OCI-M1 (cell line): ENCODE data around the gene TMEM117.

Source experiments
- DNase-seq: peaks from one replicate; lab custom pipeline; 2025; lab: John Stamatoyannopoulos, UW

TMEM117 gene

DNA sequence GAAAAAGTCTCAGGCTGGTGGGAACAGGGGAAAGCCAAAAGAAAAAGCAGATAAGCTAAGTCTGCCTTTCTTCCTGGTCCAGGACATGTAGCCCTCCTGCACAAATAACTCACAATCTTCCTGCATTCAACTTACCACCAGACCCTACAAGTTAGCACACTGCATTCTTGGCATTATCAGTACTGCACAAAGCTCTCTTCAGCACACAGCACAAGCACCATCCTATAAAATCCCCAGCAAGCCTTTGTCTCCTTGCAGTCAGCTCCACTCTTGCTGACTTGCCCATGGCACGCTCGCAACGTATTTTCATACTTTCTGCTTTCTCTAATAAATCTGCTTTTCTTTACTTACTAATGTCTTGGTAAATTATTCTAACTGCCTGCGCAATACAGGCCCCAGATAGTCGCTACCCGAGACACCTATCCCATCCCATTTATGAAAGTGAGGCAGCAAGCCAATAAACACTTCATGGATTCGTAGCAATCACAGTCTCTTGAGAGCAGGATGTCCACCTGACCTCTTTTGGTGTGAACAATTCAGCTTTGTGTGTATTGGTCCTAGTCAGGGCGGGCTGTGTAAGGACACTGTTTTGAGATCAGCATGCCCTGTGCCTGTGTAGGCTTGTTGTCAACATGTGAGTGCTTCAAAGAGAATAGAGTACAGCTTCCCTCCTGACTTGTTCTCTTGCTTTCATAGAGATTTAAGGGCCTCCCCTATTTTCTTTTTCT is 49.0 kb downstream of the TMEM117 start:
- DNase-seq: no peak

DNA sequence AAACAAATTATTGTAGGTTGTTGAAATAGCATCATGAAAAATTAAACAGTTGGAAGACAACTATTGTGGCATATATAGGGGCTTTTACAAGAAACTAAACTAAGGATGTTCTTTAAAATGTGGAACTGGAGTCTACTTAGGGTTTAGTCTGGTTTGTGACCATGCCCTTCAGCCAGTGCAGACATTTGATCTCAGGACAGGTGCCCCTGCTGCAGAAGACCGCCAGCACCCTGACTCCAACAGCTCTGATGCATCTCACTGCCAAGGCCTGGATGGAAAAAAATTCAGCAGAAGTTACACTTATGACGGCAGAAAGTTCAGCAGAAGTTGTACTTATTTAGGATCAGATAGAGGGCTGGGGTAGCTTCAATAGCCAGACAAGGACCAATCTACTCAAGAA is 51.5 kb downstream of the TMEM117 start:
- DNase-seq: no peak

DNA sequence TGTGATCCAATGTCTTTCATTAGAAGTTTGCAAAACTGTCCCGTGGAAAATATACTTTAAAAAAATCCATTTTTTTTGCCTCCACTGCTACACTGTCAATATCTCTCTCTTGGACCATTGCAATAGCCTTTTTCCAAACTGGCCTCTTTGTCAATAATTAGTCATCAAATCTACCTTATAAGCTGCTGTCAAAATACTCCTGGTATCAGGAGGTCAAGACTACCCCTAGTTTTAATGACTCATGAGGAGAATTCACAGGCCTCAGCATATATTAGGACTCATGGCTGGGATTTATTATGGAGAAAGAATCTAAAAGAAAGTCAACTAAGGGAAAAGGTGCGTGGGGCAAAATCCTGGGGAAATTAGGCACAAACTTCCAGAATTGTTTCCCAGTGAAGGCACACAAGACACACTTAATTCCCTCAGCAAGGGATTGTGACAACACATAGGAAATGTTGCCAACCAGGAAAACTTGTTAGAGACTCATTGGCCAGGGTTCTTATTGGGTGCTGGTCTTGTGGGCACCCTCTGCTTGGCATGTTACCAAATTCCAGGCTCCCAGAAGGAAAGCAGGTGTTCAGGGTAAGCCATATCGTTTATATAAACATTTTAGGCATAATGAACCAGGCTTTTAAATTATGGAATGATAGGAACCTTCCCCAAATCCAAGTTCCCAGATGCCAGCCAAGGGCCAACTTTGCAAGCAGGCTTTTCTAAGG is 56.1 kb downstream of the TMEM117 start:
- DNase-seq: no peak

DNA sequence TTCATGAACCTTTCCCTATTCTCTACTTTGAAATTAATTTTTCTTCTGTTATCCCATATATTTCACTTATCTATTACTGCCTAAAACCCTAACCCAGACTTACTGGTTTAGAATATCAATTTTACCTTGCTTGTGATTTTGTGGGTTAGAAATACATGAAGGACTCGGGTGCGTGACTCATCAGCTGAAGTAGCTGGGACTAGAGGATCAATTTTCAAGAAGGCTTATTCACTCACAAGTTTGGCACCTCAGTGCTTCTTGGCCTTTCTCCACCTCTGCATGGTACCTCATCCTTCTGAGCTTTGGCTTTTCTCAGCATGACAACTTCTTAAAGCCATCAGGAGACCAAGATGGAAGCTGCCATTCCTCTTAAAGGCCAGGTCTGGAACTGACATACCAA is 57.8 kb downstream of the TMEM117 start:
- DNase-seq: no peak

DNA sequence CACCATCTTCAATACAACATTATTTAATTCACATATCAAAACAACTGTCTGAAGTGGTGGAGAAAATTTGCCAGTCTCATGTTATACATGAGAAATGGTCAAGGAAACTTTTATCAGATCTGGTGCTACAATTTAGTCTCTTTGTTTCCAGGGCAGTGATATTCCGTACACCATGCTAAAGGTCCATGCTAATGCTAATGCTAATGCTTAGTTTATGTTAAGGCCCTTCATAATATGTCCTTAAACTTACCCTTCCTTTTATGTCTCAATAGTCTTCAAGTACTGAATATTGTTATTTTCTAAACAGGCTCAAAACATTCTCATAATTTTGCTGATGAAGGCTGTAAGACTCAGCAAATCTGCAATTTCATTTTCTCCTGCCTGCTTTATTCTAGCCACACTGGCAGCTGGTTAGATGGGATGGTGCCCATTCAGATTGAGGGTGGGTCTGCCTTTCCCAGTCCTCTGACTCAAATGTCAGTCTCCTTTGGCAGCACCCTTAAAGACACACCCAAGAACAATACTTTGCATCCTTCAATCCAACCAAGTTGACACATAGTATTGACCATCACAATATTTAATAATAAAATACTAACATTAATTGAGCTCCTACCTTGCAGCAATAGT is 59.8 kb downstream of the TMEM117 start:
- no peak for DNase-seq

DNA sequence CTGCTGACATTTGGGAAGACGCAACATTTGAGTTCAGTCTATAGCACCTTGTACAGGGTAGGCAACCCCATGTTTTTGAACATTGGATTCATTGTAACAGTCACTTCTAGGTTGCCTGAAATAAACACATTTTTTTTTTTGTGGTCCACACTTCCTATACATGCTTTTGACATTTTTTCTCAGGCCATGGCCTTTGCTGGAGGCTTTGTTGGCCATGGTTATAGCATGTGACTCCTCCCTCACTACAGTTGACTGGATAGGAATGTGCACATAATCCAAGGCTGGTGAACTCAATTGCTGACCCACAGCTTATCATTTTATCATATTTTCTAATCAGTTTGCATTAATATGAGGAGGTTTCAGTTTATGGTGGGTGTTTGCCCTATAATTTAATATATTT is 60.6 kb downstream of the TMEM117 start:
- DNase-seq: no peak

DNA sequence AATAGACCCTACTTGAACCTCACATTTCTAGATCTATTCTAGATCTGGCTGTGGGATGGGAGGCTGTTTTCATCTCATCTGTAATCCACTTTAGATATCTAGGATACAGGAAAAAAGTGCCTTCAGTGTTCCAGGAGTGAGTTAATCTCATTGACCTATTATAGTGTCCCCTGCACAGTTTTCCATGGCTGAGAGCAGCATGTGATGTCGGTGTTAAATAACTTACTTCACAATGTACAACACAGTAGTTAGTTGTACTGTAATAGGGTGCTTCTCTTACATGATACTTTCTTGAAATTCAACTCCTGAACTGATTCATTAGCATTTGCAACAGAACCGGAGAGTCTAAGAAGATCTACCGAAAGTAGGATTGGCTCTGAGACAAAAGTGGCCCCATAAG is 62.6 kb downstream of the TMEM117 start:
- DNase-seq: no peak

DNA sequence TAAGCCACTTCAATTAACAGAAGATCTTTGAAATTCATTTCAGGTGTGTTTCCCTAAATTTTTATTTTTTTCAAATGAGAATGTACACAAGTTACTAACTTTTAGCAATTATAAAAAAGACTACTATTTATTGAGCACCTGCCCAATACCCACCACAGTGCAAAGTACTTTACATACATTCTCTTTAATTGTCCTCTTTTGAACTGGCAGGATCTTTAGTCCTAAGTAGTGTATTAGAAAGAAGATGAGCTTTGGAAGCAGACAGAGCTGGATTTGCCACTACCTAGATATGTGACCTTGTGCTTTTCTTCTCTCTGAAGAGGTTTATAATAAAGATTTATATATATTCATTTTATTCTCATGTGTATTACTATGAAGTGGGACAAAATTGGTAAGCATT is 63.7 kb downstream of the TMEM117 start:
- DNase-seq: no peak

DNA sequence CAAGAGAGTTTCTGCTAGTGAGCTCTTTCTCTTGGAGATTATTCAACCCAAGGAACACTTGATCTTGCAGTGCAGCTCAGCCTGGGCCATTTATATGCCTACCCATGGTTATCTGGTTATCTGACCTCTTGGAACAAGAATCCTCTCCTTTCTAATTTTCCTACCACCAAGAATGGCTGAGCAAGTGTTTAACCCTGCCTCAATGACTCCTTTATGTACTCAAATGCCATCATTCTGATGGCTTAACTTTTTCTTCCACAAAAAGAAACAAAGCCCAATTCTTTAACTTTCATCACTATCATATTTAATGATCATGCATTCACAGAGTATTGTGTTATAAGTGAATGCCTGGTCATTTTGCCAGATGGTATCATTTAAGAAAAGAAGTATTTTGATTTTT is 67.8 kb downstream of the TMEM117 start:
- no peak for DNase-seq

DNA sequence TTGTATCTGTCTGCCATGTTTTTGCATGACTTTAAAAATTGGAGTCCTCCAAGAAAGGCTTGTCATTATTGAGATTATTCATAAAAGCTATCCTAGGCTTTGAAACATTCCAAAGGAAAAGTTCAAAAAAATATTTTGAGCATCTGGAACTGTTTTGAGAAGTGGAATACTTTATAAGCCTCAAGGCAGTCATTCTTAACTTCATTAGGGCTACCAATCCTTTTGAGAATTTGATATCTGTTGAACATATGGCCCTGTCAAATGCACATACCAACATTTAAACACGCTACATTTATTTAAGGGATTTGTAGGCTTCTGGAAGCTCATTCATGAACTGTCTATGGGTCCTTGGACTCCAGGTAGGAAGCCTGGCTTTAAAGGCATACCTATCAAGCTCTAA is 77.0 kb downstream of the TMEM117 start:
- DNase-seq: no peak

DNA sequence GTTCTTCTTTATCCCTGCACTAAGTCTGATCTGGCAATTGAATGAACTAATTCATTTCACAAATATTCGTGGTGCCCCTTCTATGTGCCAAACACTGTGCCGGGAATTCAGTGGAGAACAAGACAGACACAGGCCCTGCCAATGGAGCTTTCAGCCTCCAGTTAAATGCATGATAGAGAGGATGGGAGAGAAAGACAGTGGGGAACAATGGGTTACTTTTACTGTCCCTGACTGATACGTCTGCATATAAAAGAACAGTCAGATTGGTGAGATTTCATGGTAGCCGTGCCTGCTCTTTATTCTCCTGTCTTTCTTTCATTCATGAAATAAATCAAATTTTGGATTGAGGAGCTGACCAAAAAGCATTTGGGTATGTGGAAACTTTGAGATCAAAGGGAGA is 78.5 kb downstream of the TMEM117 start:
- DNase-seq: no peak

DNA sequence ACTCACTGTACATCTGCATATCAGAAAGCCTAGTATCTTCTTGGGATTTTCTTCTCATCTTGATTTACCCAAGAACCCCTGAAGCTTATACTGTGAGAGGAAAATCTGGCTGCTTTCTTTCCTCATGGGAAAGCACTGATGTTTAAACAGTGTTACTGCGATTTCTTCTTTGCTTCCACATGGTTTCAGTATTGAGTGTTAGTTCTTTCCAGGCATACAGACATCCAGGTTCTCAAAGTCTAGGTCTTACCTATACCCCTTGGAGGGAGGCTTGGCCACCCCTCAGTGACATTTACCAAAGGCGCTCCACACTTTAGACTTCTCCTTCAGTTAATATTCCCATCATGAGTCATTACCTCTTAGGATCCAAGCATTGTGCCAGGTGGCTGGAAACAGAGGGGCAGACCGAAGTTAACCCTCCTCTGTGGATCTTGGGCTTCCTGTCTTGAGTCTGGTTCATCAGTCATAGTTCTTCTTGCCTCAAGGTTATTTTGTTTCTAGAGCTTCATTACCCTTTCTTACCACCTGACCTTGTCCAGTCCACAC is 79.1 kb downstream of the TMEM117 start:
- peak; percentile 7 for DNase-seq

DNA sequence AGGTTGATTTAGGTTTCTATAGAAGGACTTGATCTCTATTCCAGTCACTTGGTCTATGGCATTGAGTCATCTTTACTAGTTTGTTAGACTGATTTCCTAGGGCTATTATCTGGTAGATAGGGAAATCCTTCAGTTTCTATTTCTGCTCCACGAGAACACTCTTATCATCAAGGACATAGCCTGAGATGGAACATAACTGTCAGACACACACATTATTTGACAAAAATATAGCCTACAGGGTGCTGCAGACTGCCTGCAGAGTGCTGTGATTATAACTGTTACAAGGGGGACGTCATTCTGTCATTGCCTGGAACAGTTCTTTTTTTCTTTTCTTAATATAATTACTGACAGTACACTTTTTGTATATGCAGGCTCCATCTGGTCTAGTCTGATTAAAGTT is 82.0 kb downstream of the TMEM117 start:
- peak; percentile 73 for DNase-seq

DNA sequence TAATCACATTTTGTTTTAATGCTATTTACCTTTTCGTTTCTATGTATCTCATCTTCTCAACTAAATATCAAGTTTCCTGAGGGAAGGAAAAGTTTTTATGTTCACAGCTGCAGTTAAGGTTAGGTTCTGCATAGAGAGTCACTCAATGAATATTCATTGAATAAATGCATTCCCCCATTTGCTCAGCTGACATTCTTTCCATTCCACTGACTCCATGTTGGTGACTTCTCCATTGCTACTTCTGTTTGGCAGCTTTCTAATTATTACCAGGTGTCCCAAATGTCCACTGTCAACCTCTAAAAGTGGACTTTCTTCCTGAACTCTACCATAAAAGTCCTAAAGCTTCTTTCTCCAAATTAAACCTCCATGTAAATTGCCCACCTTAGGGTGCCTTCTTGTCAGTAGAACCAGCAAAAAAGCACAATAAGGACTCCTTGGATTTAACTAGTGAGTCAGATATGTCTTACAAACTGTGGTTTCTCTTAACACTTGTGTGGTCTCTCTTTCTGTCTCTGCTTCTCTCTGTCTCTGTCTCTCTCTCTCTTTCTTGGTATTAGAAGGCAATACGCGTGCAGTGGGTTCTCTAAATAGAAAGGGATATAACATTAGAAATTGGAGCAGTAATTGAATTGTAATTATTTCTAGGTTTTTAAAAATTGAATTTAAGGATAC is 85.9 kb downstream of the TMEM117 start:
- peak; percentile 59 for DNase-seq

DNA sequence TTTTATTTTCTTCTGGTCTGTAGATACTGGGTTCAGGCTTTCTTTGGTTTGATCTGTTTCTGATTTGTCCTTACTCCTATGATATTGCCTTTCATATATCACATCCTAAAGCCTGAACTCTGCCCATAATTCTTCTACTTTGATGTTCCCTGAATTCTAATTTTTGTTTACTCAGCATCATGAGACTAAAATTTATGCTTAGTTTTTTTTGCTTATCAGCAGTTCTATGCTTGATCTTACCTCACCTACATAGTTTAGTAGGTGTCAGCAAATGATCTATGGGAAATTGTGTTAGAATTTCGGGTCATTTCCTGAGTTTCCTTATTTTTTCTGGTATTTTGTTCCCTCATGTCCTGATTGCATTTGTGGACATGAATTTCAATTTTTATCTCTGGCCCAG is 94.2 kb downstream of the TMEM117 start:
- DNase-seq: no peak

DNA sequence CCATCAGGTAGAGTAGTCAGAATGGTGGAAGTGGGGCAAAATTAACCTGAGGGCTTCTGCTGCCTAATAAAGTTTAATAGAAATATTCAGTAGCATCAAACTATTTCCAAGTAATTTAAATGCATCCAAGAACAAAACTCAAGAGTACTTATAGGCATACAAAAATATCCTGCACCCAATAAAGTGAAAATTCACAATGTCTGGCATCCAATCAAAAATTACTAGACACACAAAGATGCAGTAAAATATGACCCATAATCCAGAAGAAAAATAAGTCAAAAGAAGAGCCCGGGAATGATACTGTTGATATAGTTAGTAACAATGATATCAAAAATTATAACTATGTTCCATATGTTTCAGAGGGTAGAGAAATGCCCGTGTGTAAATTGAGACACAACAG is 95.3 kb downstream of the TMEM117 start:
- DNase-seq: no peak

DNA sequence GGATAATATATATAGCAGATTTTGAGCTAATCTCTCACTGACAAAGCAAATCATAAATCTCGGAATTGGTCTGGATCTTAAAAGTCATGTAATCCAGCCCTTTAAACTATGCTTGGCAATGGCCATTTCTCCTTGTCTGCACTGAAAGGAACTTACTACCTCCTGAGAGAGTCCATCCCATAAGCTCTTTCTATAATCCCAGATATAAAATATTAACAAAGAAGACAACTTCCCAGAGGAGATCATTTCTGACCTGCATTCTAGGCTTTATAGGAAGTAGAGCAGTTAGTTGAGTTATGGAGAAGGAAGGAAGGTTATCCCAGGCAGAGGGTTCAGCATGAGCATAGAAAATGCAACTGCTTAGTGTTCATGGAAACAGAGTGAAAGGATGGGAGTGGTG is 99.7 kb downstream of the TMEM117 start:
- no peak for DNase-seq

DNA sequence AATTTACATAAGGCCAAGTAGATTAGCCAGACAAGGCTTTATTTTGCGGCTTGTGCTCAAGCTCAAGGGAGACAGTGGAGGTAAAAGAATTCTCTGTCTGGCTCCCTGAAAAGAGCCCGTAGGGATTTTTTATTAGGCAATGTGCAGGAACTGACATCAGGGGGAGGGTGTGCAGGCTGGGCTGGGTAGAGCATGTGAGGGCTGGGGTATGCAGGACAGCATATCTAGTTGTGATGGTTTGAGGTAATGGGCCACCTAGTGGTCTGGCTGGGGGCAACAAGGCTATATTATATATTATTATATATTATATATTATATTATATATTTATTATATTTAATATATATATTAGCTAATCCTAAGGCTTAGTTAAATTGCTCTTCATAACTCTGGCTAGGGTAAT is 102.1 kb downstream of the TMEM117 start:
- peak; percentile 34 for DNase-seq

DNA sequence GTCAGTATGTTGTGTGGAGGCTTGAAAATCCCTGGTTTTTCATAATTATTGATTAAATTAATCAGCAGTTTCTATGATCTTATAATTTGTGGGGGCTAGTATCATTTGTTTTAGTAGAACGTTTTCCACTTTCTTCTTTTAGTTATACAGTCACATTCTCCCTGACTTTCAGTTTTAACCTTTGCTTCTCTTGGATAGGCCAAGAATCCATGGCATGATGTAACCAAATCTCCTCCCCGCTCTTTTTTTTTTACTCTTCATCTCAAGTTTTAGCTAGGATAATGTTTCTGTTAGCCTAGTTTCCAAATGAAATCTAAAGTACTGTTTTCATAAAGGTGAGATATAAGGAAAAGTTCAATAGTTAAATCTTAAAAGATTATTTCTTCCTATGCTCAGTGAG is 106.5 kb downstream of the TMEM117 start:
- DNase-seq: no peak

DNA sequence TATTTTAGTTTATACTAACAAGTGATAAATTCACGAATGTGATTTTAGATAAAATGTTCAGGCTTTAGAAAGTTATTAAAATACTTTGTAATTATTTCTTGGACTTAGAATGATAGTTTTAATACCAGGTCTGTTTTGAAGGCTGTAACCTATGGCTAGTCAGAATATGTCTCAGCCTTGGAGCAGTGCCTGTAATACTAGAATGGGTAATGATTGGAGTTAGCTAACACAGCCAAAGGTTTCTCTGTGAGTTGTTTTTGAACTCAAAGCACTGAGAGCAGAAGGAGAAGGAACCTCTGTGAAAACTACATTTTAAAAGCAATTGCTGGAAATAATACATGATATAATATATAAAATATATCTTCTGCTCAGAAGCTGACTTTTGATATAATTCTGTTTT is 110.1 kb downstream of the TMEM117 start:
- no peak for DNase-seq

DNA sequence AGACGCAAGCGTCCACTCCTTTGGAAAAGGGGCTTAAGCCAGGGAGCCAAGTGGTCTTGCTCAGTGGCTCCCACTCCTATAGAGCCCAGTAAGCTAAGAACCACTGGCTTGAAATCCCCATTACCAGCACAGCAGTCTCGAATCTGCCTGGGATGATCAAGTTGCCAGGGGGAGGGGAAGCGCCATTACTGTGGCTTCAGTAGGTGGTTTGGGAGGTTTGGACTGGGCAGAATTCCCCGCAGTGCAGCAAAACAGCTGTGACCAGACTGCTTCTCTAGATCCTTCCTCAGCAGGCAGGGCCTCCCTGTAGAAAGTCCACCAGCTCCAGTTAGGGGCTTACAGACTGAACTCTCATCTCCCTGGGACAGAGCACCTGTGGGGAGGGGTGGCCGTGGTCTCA is 115.4 kb downstream of the TMEM117 start:
- DNase-seq: no peak

DNA sequence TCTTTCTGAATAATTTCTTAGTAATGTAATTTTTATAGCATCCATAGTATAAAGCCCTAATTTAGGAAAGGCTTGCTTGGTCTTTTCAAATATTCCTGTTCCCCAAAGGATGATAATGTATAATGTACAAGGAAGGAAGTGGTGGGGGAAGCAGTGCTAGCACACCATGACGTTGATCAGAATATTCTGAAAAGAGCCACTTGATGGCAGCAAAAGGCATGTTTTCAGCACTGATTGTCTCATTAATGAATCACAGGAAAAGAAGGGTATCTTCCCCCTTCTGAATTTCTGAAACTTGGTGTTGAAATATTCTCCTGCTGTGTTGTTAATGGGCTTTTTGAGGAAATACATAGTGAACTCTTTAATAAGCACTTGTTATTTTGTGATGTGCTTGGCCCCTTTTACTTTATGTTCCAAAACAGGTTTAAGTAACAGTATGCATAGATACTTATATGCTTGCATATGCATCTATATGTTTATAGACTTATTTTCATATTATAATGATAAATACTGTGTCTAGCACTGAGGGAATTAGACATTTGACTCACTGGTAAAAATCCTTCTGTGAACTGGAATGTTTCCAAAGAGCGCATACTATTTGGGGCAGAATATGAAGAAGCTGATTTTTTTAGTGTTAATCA is 122.0 kb downstream of the TMEM117 start:
- peak; percentile 77 for DNase-seq
